ENCODE measurements around the gene NGLY1.

The NGLY1 gene

GRCh38 chr3:25784971-25785370 lies 1.7 kb upstream of the NGLY1 start:
- DNase-seq (ENCODE audit: insufficient read length, low spot score) = no peak
- no peak for FAIRE-seq

DNA sequence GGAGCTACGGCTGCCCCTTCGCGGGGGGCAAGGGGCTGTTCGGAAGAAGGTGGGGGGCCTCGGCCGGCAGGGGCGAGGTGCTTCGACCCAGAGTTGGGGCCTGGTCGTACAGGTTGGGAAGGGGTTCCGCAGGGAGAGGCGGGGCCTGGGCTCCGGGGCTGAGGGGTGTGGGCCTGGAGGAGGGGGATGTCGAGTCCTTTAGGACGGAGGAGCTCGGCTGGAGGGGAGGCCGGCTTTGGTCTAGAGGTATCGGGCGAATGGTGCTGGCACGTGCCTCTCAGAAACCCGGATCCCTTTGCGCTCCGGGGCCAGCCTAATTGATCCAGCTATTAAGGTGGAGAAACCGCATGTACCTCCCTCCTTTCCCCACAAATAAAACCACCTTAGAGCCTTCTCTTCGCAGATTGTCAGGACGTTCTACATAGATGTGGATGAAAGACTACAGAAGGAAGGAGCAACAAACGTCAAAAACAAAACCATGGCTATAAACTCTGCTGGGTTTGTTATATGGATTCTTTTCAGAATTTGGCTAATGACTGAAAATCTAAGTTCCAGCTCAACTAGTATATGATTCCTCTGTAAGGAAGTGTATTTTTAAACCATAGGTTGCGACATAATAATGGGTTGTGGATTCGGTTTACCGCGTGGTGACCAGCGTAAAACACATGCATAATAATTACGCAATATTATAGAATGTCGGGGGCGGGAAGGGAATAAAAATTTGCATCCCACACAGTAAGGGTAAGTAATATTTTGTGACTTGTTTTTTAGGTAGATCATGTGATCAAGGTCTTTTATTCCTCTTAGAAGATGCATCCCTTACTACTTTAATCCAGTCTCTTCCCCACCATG lies 644 bp upstream of the NGLY1 start:
- peak; percentile 48 for FAIRE-seq
- DNase-seq (ENCODE audit: insufficient read length, low spot score) = peak; percentile 20

DNA sequence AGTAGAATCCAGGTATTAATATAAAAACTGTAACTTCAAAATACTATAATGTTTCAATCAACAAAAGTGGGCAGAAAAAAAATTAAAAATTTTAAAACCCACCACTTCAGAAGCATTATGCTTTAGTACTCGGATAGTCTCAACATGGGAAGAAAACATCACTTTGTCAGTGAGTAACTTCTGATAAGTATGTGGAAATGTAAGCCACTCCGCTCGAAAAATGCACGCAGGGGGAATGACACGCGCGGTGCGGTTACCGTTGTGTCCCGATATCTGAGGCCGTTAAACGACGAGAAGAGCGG lies 656 bp downstream of the NGLY1 start:
- no peak for DNase-seq (ENCODE audit: insufficient read length, low spot score)
- FAIRE-seq = peak; percentile 37

- DNase-seq (ENCODE audit: insufficient read length, low spot score) (peak; percentile 21), FAIRE-seq (peak; percentile 92)
Observed at GRCh38 chr3:25781758-25782594, 1.3 kb downstream of the NGLY1 start.

- DNase-seq (ENCODE audit: insufficient read length, low spot score) (no peak), FAIRE-seq (peak; percentile 18)
Observed at GRCh38 chr3:25781145-25781757, 2.0 kb downstream of the NGLY1 start.

GRCh38 chr3:25780618-25781017 lies 2.6 kb downstream of the NGLY1 start:
- FAIRE-seq = peak; percentile 14

DNA sequence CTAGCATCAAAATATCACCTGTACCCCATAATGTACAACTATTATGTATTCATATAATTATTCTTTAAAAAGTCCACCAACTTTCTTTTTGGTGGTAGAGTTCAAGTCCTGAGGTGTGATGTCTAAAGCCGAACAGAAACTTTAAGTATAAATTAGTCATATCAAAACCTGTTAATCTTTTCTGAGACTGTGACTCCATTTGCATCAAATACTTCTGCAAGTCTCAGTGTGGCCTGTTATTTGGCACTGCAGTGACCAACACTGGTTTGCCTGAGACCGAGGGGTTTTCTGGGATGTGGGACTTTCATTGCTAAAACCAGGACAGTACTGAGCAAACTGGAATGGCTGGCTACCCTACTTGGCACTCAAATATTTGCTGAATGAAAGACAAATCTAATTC lies 7.3 kb downstream of the NGLY1 start:
- no peak for FAIRE-seq
- no peak for DNase-seq (ENCODE audit: insufficient read length, low spot score)

More at GRCh38 chr3:25780618-25781017, 2.6 kb downstream of the NGLY1 start:
- DNase-seq (ENCODE audit: insufficient read length, low spot score) = no peak

- FAIRE-seq = no peak
- DNase-seq (ENCODE audit: insufficient read length, low spot score) = no peak
Observed at GRCh38 chr3:25768851-25769250, 14.4 kb downstream of the NGLY1 start.

DNA sequence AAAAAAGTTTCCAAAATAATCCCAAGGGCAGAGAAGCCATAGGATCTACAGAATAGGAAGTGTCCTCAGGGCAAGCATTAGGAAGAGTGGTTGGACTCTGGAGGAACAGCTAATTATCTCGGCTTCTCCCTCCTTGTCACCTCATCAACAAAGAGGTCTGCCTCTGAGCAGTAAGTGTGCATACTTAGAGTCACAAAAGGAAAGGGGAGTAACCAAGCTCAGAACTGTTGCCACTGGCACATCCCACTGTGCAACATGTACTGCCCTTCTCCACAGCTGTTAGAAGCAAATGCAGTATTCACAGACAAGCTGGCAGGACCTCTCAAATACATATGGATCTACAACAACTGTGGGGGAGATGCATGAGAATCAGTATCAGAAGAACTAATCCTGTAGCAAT lies 31.5 kb downstream of the NGLY1 start:
- DNase-seq (ENCODE audit: insufficient read length, low spot score) (no peak), FAIRE-seq (no peak)

- no peak for FAIRE-seq
Observed at GRCh38 chr3:25751048-25751447, 32.2 kb downstream of the NGLY1 start.

GRCh38 chr3:25749031-25749581 lies 34.1 kb downstream of the NGLY1 start:
- no peak for FAIRE-seq
- no peak for DNase-seq (ENCODE audit: insufficient read length, low spot score)

More at GRCh38 chr3:25751048-25751447, 32.2 kb downstream of the NGLY1 start:
- DNase-seq (ENCODE audit: insufficient read length, low spot score) = no peak

GRCh38 chr3:25748189-25748588 lies 35.1 kb downstream of the NGLY1 start:
- no peak for FAIRE-seq
- no peak for DNase-seq (ENCODE audit: insufficient read length, low spot score)

DNA sequence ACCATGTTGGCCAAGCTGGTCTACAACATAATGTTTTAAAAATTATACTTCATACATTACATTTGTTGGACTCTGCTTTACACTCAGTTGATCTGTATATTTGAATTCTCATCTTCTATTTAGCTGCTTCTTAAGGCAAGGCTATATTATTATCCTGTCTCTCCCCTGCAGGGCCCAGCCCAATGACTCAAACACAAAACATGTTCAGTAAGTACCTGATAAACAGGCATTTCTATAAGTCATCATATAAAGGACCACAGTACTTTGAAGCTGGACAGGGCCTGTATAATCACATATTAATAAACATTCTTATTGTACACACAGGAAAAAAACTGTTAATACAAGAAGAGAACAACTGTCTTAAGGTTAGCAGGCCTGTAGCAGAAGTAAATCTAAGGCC lies 36.2 kb downstream of the NGLY1 start:
- no peak for FAIRE-seq
- DNase-seq (ENCODE audit: insufficient read length, low spot score) = no peak

DNA sequence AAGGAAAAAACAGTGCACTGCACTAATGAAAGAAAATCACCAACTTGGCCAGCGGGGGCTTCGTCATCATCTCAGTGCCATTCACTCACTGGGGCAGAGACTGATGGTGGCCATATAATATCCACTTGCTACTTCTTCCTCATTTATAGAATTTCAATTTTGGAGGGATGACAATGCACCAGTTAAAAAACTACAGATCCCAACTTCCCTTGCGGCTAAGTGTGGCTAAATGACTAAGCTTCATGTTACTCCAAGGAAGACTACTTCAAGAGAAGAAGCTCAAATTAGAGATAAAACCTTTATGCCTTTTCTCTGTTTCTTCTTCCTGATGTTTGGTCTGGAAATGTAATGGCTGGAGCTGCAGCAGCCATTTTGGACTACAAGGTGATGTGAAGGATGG lies 38.8 kb downstream of the NGLY1 start:
- DNase-seq (ENCODE audit: insufficient read length, low spot score) (no peak), FAIRE-seq (no peak)

DNA sequence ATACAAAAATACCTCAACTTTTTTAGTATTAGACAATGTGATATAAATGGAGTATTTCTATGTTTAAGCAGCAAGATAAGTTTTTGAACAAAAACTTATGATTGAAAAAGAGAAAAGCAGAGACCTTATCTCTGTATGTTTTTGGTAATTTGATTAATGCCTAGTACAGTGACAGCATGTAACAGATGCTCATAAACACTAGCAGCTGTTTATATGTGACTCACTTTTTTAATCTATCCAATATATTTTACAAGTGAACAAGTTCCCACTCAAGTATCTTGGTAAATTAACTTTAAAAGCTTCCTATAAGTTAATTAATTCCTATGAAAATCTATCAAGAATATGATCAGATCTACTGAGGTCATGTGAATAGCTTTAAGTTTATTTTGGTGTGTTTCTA lies 55.1 kb downstream of the NGLY1 start:
- no peak for DNase-seq (ENCODE audit: insufficient read length, low spot score)
- no peak for FAIRE-seq

GRCh38 chr3:25727316-25727715 lies 55.9 kb downstream of the NGLY1 start:
- DNase-seq (ENCODE audit: insufficient read length, low spot score) = no peak

GRCh38 chr3:25725810-25726209 lies 57.4 kb downstream of the NGLY1 start:
- no peak for FAIRE-seq
- no peak for DNase-seq (ENCODE audit: insufficient read length, low spot score)

More at GRCh38 chr3:25727316-25727715, 55.9 kb downstream of the NGLY1 start:
- FAIRE-seq = no peak

GRCh38 chr3:25724948-25725645 lies 58.1 kb downstream of the NGLY1 start:
- FAIRE-seq = peak; percentile 48
- no peak for DNase-seq (ENCODE audit: insufficient read length, low spot score)

GRCh38 chr3:25723802-25724201 lies 59.4 kb downstream of the NGLY1 start:
- DNase-seq (ENCODE audit: insufficient read length, low spot score) (no peak), FAIRE-seq (peak; percentile 71)

DNA sequence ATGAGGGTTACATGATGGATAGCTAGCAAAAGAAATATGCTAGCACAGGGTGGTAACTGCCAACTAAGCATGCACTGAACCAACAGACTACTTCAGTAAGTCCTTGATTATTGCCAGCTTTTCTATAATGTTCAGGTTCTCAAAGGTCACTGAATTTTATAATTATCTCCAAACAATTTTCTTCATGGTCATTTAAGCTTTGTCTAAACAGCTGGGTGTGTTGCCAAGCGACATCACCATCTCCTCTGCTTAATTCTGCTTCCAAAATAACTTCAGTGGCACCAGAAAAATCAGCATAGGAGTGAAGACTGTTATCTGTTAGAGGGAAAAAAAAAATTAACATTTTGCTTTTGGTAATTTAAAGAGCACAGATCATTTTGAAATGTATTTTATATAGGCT lies 63.9 kb downstream of the NGLY1 start:
- no peak for FAIRE-seq
- no peak for DNase-seq (ENCODE audit: insufficient read length, low spot score)

Data from GM19239 (cell line).